Daoy (cell line): ENCODE measurements around the gene BAX. TPM values are rescaled to one million over a fixed set of nuclear protein-coding genes. Genes with fewer than 3 reads are reported as not detected.
A peak's percentile ranks its signal among the peaks of the same experiment; 100 is the strongest.

Experiments
- DNase-seq: peaks from one replicate; pipeline ENCODE4 v3.0.0-alpha.2; 2015; ENCODE audit warnings: low read depth
- total RNA-seq: library from RNA; depleted of rRNA; stranded (reverse); fragments of >200 nt; shearing (Covaris generic); gene quantifications from 2 replicates; pipeline ENCODE4 v1.2.3, GENCODE V29; 2014

The BAX gene
- total RNA-seq, 1 experiment from 2014 or later, result 43.7 TPM

DNA sequence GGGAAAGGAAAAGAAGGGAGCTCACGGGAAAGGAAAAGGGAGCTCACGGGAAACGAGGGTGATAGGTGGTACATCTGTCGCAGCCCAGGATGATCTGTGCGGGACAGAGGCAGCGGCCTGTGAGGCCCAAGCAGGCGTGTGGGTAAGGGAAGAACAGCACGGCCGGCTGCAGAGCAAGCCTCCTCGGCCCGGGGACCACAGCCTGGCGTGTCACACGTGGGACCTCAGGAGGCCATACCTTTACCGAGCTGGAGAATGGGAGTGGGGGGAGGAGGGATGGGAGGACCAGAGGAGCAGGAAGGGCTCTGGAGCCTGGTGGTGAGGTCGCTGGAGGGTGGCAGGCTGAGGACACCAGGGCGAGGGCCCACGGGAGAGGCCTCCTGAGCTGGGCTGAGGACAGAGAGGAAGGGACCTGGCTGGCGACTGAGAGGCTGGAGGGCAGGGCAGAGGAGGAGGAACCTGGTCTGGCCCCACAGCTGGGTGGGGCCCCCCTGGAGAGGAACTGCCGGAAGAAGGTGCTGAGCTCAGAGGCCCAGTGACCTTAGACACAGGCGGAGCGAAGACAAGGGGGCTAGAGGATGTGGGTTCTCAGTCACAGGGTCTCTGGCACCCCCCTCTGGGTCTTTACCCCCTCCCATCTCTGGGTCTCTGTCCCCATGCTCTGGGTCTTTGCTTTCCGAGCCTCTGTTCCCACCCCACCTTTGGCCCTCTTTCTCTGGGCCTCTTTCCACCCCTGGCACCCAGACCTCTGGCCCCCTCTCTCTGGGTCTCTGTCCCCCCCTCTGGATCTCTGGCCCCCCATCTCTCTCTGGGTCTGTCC, 7.6 kb downstream of the BAX start:
- DNase-seq, result peak; percentile 69

DNA sequence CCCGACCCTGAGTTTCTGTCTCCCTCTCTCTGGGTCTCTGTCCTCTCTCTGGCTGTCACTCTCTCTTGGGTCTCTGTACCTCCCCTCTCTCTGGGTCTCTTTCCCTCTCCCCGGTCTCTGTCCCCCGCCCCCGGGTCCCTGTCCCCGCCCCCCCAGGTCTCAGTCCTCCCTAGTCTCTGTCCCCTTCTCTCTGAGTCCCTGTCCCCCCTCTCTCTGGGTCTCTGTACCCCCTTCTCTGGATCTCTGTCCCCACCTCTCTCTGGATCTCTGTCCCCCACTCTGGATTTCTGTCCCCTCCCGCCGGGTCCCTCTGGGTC, 8.1 kb downstream of the BAX start:
- no peak for DNase-seq

DNA sequence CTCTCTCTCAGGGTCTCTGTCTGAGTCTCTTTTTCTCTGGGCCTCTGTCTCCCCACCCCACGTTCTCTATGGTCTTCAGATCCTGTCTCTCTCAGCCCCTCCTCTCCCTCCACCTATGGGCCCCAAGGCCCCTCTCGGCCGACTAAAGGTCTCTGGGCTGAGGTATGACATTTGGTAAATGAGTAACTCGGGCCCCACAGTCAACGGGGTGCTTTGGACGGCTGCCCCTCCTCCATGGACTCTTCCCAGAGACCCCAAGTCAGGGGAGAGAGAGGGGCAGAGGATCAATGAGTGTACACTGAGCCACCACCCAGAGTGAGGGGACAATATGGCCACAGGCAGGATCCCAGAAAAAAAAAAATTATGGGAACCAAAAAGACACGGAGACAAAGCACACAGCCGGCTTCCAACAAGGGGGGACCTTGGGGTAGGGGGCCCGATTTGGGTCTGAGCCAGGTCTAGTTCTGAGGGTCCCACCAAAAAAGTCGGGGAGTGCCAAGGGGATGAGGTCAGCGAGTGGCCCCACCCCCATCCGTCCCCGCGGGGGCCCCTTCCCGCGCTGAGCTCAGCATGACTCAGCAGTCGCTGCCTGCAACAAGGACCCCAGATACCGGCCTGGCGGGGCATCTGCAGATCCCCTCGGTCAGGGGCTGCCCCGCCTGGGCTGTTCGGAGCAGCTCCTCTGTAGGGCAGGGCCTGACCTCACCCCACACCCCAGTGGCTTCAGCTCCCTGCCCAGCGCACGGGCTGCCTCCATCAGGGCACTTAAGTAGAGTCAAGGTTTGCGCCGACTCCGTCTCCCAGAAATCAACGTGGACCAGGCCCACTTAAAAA, 8.9 kb downstream of the BAX start:
- DNase-seq, result peak; percentile 89

DNA sequence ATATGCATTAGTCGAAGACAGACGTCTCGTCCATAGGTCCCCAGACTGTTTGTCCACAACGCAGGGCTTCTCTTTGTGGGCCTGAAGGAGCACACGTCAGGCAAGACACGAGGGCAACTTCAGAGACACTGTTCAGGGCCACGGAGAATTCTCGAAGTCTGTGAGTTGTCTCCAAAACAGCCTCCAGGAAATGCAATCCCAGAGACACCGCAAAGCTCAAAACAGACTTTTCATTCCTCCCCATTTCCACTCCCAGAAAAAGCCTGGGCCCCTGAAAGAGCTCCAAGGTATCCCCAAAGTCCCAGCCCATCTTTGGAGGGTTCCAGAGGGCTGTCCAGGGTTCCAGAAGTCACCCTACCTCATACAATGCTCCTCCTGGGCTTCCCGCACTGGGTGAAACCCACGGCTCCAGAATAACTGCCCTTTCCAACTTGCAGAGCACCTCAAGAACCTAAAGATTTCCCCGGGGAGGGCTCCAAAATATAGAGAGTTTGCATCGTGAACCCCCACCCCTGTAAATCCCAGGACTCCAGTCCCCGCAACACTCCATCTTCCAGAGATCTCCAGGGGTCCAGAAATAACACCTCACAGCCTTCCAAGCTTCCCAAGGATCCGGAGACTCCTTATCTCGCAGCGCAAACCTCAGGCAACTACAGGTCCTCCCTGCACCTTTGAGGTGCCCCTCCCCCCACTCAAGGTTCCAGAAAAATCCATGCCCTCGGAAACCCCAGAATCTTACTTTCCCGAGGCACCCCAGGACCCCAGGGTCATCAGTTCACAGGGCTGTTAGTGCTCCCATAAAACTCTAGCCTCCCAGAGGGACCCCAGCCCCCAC, 9.7 kb downstream of the BAX start:
- no peak for DNase-seq

DNA sequence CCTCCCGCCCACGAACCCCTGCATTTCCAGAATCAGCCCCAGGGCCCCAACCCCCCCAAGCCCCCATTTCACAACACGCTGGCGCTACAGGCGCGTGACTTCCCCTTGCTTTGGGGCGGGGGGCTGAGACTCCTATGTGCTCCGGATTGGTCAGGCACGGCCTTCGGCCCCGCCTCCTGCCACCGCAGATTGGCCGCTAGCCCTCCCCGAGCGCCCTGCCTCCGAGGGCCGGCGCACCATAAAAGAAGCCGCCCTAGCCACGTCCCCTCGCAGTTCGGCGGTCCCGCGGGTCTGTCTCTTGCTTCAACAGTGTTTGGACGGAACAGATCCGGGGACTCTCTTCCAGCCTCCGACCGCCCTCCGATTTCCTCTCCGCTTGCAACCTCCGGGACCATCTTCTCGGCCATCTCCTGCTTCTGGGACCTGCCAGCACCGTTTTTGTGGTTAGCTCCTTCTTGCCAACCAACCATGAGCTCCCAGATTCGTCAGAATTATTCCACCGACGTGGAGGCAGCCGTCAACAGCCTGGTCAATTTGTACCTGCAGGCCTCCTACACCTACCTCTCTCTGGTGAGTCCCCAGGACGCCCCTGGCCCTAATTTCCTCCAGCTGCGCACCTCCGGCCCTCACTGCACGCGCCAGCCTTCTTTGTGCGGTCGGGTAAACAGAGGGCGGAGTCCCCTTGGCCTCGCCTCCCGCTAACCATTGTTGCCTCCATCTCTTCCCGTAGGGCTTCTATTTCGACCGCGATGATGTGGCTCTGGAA, 10.5 kb downstream of the BAX start, which contains the start of gene FTL:
Gene FTL (plus strand): TSS at position 270 of the 766 bp plus-strand sequence. CDS start 199 bp downstream, at position 469.
- peak; percentile 96 for DNase-seq

GRCh38 chr19:48965806-48966540, 11.3 kb downstream of the BAX start:
- DNase-seq, result peak; percentile 93

DNA sequence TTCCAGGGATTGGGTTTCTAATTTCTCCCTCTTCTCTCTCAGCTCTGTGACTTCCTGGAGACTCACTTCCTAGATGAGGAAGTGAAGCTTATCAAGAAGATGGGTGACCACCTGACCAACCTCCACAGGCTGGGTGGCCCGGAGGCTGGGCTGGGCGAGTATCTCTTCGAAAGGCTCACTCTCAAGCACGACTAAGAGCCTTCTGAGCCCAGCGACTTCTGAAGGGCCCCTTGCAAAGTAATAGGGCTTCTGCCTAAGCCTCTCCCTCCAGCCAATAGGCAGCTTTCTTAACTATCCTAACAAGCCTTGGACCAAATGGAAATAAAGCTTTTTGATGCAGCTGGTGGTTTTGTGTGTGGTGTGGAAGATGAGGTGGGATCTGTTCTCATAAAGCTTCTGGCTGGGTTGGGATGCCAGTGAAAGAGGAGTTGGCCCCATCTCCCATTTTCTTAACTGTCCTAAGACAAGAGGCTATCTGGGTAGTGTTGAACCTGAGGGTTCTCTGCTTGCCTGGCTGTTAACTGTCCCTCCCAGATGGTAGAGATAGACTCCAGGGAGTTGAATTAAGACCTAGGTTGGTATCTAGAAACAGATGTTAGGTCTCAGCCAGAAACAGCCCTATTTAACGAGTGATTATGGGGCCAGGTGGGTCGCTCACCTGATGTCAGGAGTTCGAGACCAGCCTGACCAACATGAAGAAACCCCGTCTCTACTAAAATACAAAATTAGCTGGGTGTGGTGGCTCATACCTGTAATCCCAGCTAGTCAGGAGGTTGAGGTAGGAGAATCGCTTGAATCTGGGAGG, 12.1 kb downstream of the BAX start:
- DNase-seq, result no peak

DNA sequence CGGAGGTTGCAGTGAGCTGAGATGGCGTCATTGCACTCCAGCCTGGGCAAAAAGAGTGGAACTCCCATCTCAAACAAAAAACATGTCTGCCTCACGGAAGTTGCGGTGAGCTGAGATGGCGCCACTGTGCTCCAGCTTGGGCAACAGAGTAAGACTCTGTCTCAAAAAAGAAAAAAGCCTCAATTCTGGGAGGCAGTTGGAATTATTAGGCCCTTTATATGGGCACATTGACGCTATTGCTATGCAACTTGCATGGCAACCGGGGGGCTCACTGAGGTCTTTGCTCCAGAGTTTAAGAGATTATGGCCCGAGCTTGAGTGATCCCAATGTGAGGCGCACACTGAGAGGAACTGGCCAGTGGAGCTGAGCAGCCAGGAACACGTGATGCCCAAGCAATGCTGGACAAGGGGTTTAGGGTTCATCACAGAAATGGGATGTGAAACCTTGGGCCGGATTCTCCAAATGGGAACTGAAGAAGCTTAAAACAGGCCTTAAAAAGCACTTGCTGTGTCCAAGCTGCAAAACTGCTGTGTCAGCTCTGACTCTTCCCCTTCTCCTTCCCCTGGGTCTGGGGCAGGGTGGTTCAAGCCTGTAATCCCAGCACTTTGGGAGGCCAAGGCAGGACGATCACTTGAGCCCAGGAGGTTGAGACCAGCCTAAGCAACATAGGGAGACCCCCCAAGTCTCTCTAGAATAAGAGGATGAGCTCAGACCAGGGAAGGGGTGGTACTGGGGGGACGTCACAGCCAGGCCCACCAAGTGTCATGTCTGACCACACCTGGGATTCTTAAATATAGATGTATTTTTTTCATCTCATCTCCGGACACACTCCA, 12.9 kb downstream of the BAX start:
- DNase-seq, result no peak

- no peak for DNase-seq
Observed at GRCh38 chr19:48968179-48968661, 13.5 kb downstream of the BAX start.

- no peak for DNase-seq
Observed at GRCh38 chr19:48968813-48969218, 14.1 kb downstream of the BAX start.

- DNase-seq, result peak; percentile 37
Observed at GRCh38 chr19:48969276-48970138, 14.8 kb downstream of the BAX start.

DNA sequence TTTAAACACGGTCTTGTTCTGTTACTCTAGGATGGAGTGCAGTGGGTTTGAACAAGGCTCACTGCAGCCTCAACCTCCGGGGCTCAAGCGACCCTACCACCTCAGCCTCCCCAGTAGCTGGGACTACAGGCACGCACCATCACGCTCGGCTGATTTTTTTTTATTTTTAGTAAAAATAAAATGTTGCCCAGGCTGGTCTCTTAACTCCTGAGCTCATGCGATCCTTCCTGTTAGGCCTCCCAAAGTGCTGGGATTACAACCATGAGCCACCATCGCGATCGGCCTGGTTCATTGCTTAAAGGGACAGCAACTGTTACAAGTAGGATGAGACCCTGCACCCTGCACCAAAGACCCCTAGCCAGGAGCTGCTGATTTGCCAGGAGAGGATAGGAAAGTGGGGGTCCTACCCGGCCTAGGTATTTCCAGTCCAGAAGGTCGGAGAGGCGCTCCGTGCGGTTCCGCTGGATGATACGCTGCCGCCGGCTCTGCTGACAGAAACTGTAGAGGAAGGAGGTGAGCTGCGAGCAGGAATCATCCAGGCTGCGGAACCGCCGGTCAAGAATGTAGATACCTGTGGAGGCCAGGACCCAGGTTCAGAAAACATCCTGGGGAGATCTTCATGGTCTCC, 15.6 kb downstream of the BAX start:
- DNase-seq, result no peak

- peak; percentile 81 for DNase-seq
Observed at GRCh38 chr19:48970923-48971395, 16.3 kb downstream of the BAX start.

- no peak for DNase-seq
Observed at GRCh38 chr19:48975947-48976847, 21.5 kb downstream of the BAX start.

DNA sequence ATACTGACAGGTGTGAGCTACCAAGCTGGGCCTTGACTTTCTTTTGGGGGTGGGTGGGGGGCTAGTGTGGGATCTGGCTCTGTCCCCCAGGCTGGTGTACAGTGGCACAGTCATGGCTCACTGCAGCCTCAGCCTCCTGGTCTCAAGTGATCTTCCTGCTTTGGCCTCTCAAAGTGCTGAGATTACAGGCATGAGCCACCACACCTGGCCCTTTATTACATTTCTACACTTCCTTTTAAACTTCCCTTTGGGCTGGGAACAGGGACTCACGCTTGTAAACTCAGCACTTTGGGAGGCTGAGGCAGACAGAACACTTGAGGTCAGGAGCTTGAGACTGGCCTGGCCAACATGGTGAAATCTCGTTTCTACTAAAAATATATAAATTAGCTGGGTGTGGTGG, 22.4 kb downstream of the BAX start:
- no peak for DNase-seq

- no peak for DNase-seq
Observed at GRCh38 chr19:48982280-48982679, 27.6 kb downstream of the BAX start.
